ENCODE data around the gene SLC30A3.

- TF ChIP-seq, protein P1, sequence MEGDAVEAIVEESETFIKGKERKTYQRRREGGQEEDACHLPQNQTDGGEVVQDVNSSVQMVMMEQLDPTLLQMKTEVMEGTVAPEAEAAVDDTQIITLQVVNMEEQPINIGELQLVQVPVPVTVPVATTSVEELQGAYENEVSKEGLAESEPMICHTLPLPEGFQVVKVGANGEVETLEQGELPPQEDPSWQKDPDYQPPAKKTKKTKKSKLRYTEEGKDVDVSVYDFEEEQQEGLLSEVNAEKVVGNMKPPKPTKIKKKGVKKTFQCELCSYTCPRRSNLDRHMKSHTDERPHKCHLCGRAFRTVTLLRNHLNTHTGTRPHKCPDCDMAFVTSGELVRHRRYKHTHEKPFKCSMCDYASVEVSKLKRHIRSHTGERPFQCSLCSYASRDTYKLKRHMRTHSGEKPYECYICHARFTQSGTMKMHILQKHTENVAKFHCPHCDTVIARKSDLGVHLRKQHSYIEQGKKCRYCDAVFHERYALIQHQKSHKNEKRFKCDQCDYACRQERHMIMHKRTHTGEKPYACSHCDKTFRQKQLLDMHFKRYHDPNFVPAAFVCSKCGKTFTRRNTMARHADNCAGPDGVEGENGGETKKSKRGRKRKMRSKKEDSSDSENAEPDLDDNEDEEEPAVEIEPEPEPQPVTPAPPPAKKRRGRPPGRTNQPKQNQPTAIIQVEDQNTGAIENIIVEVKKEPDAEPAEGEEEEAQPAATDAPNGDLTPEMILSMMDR (conservative IDR thresholded peaks at IDR 0.05 in 1 of 2, IDR thresholded peaks at IDR 0.05 in 1 of 2; ENCODE audit: low read depth in 1 of 2, low read length in 2 of 2), result peak in 1 of 2 donors; percentile 5
- no peak for TF ChIP-seq EZH2 (IDR thresholded peaks at IDR 0.05; ENCODE audit: low read length, missing control alignments)
These were observed 45.4 kb downstream of the SLC30A3 start, which contains the start of gene CAD for GRCh38 chr2:27217173-27218121.

Data from fibroblast of lung (primary cell).